GM21529 (cell line): ENCODE data around the gene PRKCZ.
A peak's percentile ranks its signal among the peaks of the same experiment; 100 is the strongest.
"Not testable (repeated sequence)": the region's sequence is repeated elsewhere in the genome, so short reads cannot be mapped to it uniquely, and the experiment has no call there.

Source experiments
- ATAC-seq: cut with Tn5 transposase; IDR thresholded peaks from one replicate; pipeline ENCODE4 v1.9.1; 2021; ENCODE audit not compliant: unreplicated experiment

Gene PRKCZ

GRCh38 chr1:2133039-2133878, 83.0 kb downstream of the PRKCZ start:
- peak; percentile 93 for ATAC-seq

- ATAC-seq, result no peak
These were observed 83.6 kb downstream of the PRKCZ start for GRCh38 chr1:2133879-2134215.

- ATAC-seq, result no peak
These were observed 84.0 kb downstream of the PRKCZ start for GRCh38 chr1:2134266-2134620.

GRCh38 chr1:2134621-2135307, 84.6 kb downstream of the PRKCZ start:
- ATAC-seq, result no peak

GRCh38 chr1:2135441-2135841, 85.2 kb downstream of the PRKCZ start:
- ATAC-seq, result no peak

- no peak for ATAC-seq
These were observed 85.7 kb downstream of the PRKCZ start for GRCh38 chr1:2135941-2136340.

GRCh38 chr1:2136386-2137235, 86.4 kb downstream of the PRKCZ start:
- ATAC-seq, result no peak

GRCh38 chr1:2137257-2138121, 87.3 kb downstream of the PRKCZ start:
- ATAC-seq, result no peak

- ATAC-seq, result not testable (repeated sequence)
These were observed 88.9 kb downstream of the PRKCZ start for GRCh38 chr1:2139156-2139555.

- ATAC-seq, result no peak
These were observed 90.8 kb downstream of the PRKCZ start for GRCh38 chr1:2141025-2141424.

- ATAC-seq, result no peak
These were observed 93.7 kb downstream of the PRKCZ start for GRCh38 chr1:2143814-2144500.

- ATAC-seq, result no peak
These were observed 94.4 kb downstream of the PRKCZ start for GRCh38 chr1:2144501-2145090.

GRCh38 chr1:2145946-2146835, 96.0 kb downstream of the PRKCZ start:
- ATAC-seq, result no peak

- ATAC-seq, result no peak
These were observed 96.8 kb downstream of the PRKCZ start for GRCh38 chr1:2146836-2147517.

GRCh38 chr1:2147869-2148268, 97.7 kb downstream of the PRKCZ start:
- ATAC-seq, result not testable (repeated sequence)

- ATAC-seq, result no peak
These were observed 98.5 kb downstream of the PRKCZ start for GRCh38 chr1:2148691-2149090.

GRCh38 chr1:2150801-2151200, 100.6 kb downstream of the PRKCZ start:
- no peak for ATAC-seq

GRCh38 chr1:2151252-2151651, 101.0 kb downstream of the PRKCZ start:
- no peak for ATAC-seq
